Measurements from ENCODE around the gene PIAS1.

PIAS1 gene

DNA sequence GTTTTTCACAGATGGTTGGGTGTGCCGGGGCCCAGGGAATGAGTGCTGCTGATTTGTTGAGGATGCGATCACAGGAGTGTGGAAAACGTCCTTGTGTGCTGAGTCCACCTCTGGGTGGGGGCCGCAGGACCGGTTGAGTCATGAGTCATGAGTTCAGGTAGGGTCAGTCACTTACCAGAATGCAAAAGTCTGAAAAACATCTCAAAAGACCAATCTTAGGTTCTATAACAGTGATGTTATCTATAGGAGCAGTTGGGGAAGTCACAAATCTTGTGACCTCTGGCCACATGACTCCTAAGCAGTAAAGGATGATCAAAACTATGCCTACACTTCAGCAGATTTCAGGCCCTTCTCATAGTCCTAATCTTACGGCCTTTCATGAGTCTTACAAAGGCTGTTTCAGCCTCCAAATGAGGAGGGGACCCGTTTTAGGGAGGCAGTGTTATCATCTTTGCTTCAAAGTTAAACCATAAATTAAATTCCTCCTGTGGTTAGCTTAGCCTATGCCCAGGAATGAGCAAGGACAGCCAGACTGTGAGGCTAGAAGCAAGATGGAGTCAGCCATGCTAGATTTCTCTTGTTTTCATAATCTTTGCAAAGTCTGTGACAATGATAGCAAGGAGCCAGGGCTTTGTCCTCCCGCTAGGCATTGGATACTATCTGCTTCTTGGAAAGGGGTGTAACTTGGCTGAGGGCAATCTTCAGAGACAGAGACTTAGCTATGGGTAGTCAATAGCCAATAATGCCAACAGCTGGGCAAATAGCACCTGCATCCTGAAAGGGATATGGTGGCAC, 30.6 kb upstream of the PIAS1 start:
- Histone ChIP-seq H3K36me3 (ENCODE audit: control insufficient read depth, insufficient read depth, low read length) (no peaks in the 10 kb centered on the region), H3K4me3 (replicated peaks; ENCODE audit: low read depth, low read length) (no peak overlapping the region), H3K27me3 (replicated peaks; ENCODE audit: control insufficient read depth, insufficient read depth, low read length) (no peaks in the 10 kb centered on the region)
- TF ChIP-seq, protein P1, sequence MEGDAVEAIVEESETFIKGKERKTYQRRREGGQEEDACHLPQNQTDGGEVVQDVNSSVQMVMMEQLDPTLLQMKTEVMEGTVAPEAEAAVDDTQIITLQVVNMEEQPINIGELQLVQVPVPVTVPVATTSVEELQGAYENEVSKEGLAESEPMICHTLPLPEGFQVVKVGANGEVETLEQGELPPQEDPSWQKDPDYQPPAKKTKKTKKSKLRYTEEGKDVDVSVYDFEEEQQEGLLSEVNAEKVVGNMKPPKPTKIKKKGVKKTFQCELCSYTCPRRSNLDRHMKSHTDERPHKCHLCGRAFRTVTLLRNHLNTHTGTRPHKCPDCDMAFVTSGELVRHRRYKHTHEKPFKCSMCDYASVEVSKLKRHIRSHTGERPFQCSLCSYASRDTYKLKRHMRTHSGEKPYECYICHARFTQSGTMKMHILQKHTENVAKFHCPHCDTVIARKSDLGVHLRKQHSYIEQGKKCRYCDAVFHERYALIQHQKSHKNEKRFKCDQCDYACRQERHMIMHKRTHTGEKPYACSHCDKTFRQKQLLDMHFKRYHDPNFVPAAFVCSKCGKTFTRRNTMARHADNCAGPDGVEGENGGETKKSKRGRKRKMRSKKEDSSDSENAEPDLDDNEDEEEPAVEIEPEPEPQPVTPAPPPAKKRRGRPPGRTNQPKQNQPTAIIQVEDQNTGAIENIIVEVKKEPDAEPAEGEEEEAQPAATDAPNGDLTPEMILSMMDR (IDR thresholded peaks at IDR 0.05; ENCODE audit: insufficient read depth, low read length, poor library complexity, severe bottlenecking): no peak
- DNase-seq (ENCODE audit: extremely low read depth, insufficient read length): no peak

DNA sequence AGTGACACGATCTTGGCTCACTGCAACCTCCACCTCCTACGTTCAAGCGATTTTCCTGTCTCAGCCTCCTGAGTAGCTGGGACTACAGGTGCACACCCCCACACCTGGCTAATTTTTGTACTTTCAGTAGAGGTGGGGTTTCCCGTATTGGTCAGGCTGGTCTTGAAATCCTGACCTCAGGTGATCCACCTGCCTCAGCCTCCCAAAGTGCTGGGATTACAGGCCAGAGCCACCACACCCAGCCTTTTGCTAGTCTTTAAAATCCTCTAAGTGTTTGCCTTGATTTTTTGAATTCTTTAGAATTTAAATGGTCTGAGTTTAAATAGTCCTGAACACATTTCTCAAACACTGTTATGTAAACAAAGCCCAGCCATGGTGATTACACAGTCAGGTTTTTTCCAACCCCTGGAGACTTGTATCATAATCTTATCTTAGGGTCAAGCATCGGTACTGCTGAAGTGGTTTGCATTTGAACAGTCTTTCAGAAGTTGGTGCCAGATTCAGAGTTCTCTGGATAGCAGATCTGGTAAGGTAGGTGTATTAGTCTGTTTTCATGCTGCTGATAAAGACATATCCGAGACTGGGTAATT, 28.2 kb upstream of the PIAS1 start:
- TF ChIP-seq, protein P1 (IDR thresholded peaks at IDR 0.05; ENCODE audit: insufficient read depth, low read length, poor library complexity, severe bottlenecking): no peak
- no peaks in the 10 kb centered on the region for H3K36me3 ChIP-seq (ENCODE audit: control insufficient read depth, insufficient read depth, low read length)
- H3K4me3 ChIP-seq (replicated peaks; ENCODE audit: low read depth, low read length): no peak overlapping the region
- H3K27me3 ChIP-seq (replicated peaks; ENCODE audit: control insufficient read depth, insufficient read depth, low read length): no peaks in the 10 kb centered on the region
- DNase-seq (ENCODE audit: extremely low read depth, insufficient read length): no peak

DNA sequence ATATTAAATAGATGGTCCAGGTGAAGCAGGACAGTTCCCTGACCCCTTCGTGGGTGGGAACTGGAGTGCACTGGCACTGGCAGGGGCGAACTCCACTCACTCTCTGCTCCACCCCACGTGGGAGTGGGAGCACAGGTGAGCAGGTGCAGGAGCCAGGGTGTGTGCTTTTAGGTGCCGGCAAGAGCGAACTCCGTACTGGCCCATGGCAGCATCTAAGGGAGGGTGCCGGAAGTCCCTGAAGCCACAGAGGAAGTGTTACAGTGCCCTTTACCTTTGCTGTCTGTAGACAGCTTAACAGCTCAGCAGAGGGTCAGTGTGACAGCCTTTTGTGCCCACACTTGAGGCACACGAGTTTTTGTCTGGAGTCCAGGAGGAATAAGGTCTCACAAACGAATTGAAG, 26.7 kb upstream of the PIAS1 start:
- DNase-seq (ENCODE audit: extremely low read depth, insufficient read length): no peak
- Histone ChIP-seq H3K4me3 (replicated peaks; ENCODE audit: low read depth, low read length) (no peak overlapping the region), H3K36me3 (ENCODE audit: control insufficient read depth, insufficient read depth, low read length) (no peaks in the 10 kb centered on the region)

DNA sequence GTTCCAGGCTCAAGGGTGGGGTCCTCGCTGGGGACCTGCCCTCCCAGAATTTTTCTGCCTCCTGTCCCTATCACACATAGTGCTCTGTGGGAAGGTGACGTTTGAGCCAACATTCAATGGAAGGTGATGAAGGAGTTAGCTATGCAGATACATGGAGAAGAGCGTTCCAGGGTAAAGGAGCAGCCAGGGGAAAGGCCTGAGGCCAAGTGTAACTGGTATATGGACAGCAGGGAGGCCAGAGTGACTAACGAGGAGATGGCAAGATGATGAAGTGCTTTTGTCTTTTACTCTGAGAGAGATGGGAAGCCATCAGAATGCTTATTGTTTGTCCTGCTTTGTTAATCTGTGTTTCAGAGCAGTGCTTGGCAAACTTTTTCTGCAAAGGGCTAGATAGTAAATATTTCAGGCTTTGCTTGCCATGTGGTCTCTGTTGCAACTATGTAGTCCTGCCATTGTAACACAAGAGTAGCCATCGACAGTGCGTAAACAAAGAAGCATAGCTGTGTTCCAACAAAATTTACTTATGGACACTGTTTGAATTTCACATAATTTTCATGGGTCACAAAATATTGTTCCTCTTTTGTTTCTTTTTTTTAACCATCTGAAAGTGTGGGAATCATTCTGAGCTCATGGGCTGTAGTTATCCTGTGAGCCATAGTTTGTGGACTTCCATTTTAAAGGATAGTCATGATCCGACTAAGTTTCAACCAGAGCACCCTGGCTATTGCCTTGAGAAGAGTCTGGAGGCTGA, 25.8 kb upstream of the PIAS1 start:
- no peak overlapping the region for H3K4me3 ChIP-seq (replicated peaks; ENCODE audit: low read depth, low read length)
- no peaks in the 10 kb centered on the region for H3K36me3 ChIP-seq (ENCODE audit: control insufficient read depth, insufficient read depth, low read length)
- DNase-seq (ENCODE audit: extremely low read depth, insufficient read length): no peak
- H3K27me3 ChIP-seq (replicated peaks; ENCODE audit: control insufficient read depth, insufficient read depth, low read length): no peaks in the 10 kb centered on the region
- TF ChIP-seq, protein P1 (IDR thresholded peaks at IDR 0.05; ENCODE audit: insufficient read depth, low read length, poor library complexity, severe bottlenecking): no peak

More for the DNA sequence above, 26.7 kb upstream of the PIAS1 start:
- TF ChIP-seq, protein P1 (IDR thresholded peaks at IDR 0.05; ENCODE audit: insufficient read depth, low read length, poor library complexity, severe bottlenecking): no peak
- H3K27me3 ChIP-seq (replicated peaks; ENCODE audit: control insufficient read depth, insufficient read depth, low read length): no peaks in the 10 kb centered on the region

DNA sequence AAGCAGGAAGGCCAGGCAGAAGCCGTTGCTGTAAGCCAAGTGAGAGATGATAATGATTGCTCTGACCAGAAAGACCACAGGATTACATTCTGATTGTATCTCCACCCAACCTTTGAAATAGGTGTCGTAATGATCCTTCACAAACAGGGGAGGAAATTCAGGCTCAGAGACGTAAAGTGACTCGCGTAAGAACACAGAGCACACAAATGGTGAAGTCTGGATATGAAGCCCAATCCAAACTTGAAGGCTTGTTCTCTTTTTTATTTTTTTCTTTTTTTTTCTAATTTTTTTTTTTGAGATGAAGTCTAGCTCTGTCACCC, 25.3 kb upstream of the PIAS1 start:
- Histone ChIP-seq H3K4me3 (replicated peaks; ENCODE audit: low read depth, low read length) (no peak overlapping the region), H3K27me3 (replicated peaks; ENCODE audit: control insufficient read depth, insufficient read depth, low read length) (no peaks in the 10 kb centered on the region), H3K36me3 (ENCODE audit: control insufficient read depth, insufficient read depth, low read length) (no peaks in the 10 kb centered on the region)
- TF ChIP-seq, protein P1 (IDR thresholded peaks at IDR 0.05; ENCODE audit: insufficient read depth, low read length, poor library complexity, severe bottlenecking): no peak
- DNase-seq (ENCODE audit: extremely low read depth, insufficient read length): no peak
